ENCODE data around the gene DUSP8. TPM values are rescaled to one million over a fixed set of nuclear protein-coding genes. Genes with fewer than 3 reads are reported as not detected.

Gene DUSP8
- total RNA-seq, 1 experiment from 2014 or later = 10.2 TPM

- Histone ChIP-seq H3K4me2 (ENCODE audit: low read length) (no peak overlapping the region), H4K20me1 (ENCODE audit: insufficient read depth) (no peaks in the 10 kb centered on the region), H3K79me2 (ENCODE audit: insufficient read depth, low read length) (no peaks in the 10 kb centered on the region), H3K4me3 (replicated peaks in 1 of 2; ENCODE audit: low read depth in 1 of 2, low read length in 2 of 2) (no peak overlapping the region), H2AFZ (ENCODE audit: low read depth, low read length, poor library complexity, severe bottlenecking) (no peak overlapping the region), H3K27me3 (ENCODE audit: insufficient read depth, low read length) (no peaks in the 10 kb centered on the region), H3K27ac (ENCODE audit: low read depth, low read length) (no peak overlapping the region), H3K9ac (ENCODE audit: low read length) (no peak overlapping the region), H3K36me3 (ENCODE audit: control insufficient read depth in 1 of 2, insufficient read depth in 2 of 2, low read length in 2 of 2) (no peaks in the 10 kb centered on the region; a peak in 1 of 4 replicates), H3K9me2 (ENCODE audit: insufficient read depth) (no peaks in the 10 kb centered on the region), H3K4me1 (ENCODE audit: control insufficient read depth in 1 of 2, insufficient read depth in 2 of 2, low read length in 2 of 2) (peaks cover 42 to 44% of the 10 kb centered on the region in 2 experiments), H3K9me3 (ENCODE audit: control insufficient read depth in 1 of 2, insufficient read depth in 1 of 2, low read depth in 1 of 2, low read length in 2 of 2) (no peaks in the 10 kb centered on the region)
- intact Hi-C loops (cut with micrococcal nuclease) = no loop called here
- DNase-seq (ENCODE audit: low read depth, low spot score) (no peak), ATAC-seq (no peak)
- ChIA-PET RAD21 (ENCODE audit: low non-redundant PET in 1 of 2, low total read pairs in 2 of 2, uncharacterized antibody in 2 of 2, unreplicated experiment in 2 of 2) (no interaction called here), POLR2A (interaction anchor here (1.3 kb wide), 1 partner anchor 18 kb away, joined by 5 read pairs; no protein-coding TSS in a partner anchor), CTCF (interaction anchor here (2.5 kb wide), 1 partner anchor 18 kb away, joined by 13 read pairs; no protein-coding TSS in a partner anchor)
- TF ChIP-seq ELF1 (IDR thresholded peaks at IDR 0.05; ENCODE audit: borderline replicate concordance, low read depth) (no peak), EZH2phosphoT487 (IDR thresholded peaks at IDR 0.05; ENCODE audit: borderline replicate concordance) (no peak), ZNF274 (IDR thresholded peaks at IDR 0.05; ENCODE audit: low read depth, low read length) (no peak), CEBPB (IDR thresholded peaks at IDR 0.05; ENCODE audit: low read depth) (no peak), SP1 (IDR thresholded peaks at IDR 0.05; ENCODE audit: low read depth) (no peak), JUND (IDR thresholded peaks at IDR 0.05) (no peak), POLR2A (IDR thresholded peaks at IDR 0.05; ENCODE audit: borderline replicate concordance, extremely low read depth, insufficient read depth, insufficient read length) (no peak), EZH2 (IDR thresholded peaks at IDR 0.05) (no peak), FOSL1 (IDR thresholded peaks at IDR 0.05; ENCODE audit: low read depth) (no peak), POLR2AphosphoS5 (IDR thresholded peaks at IDR 0.05; ENCODE audit: low read depth, low read length) (no peak), ZBTB33 (IDR thresholded peaks at IDR 0.05; ENCODE audit: extremely low read depth, insufficient replicate concordance, low read length) (no peak), SIN3A (IDR thresholded peaks at IDR 0.05; ENCODE audit: low read depth) (no peak), TCF7L2 (IDR thresholded peaks at IDR 0.05; ENCODE audit: borderline replicate concordance, extremely low read depth, insufficient read depth, insufficient read length) (no peak), ATF3 (IDR thresholded peaks at IDR 0.05) (no peak), CBX3 (IDR thresholded peaks at IDR 0.05; ENCODE audit: low read depth) (no peak), MAX (IDR thresholded peaks at IDR 0.05) (no peak)
- no TSS peak for BruUV-seq (replicated peaks)
Observed at GRCh38 chr11:1556278-1556902, 15.7 kb downstream of the DUSP8 start.

Data from HCT116 (cell line).